Parathyroid adenoma (tissue), 2 donors: ENCODE results near the gene ANGPTL8.

Source experiments
- H2AFZ ChIP-seq: fragments of 300-600 bp; sonication (generic); one replicate; pipeline ENCODE4 v1.7.0; 2017; ENCODE audit warnings: antibody characterized with exemption, mild to moderate bottlenecking
- H3K27ac ChIP-seq: fragments of 300-600 bp; sonication (generic); one replicate; pipeline ENCODE4 v1.7.0; 2017
- H3K27me3 ChIP-seq: fragments of 300-600 bp; sonication (generic); one replicate; pipeline ENCODE4 v1.7.0; 2017; ENCODE audit warnings: low read length; ENCODE audit not compliant: control insufficient read depth, insufficient read depth
- H3K36me3 ChIP-seq: fragments of 300-600 bp; sonication (generic); one replicate; pipeline ENCODE4 v1.7.0; 2017; ENCODE audit warnings: low read length; ENCODE audit not compliant: control insufficient read depth, insufficient read depth
- H3K4me1 ChIP-seq: fragments of 300-600 bp; sonication (generic); one replicate; pipeline ENCODE4 v1.7.0; 2017; ENCODE audit warnings: control low read depth
- H3K4me2 ChIP-seq: fragments of 300-600 bp; sonication (generic); one replicate; pipeline ENCODE4 v1.7.0; 2017; ENCODE audit warnings: low read length
- H3K4me3 ChIP-seq: fragments of 300-600 bp; sonication (generic); one replicate; pipeline ENCODE4 v1.7.0; 2017; ENCODE audit warnings: low read depth, low read length
- H3K79me2 ChIP-seq: fragments of 300-600 bp; sonication (generic); one replicate; pipeline ENCODE4 v1.7.0; 2017; ENCODE audit warnings: control low read depth
- H3K9ac ChIP-seq: fragments of 300-600 bp; sonication (generic); one replicate; pipeline ENCODE4 v1.7.0; 2017; ENCODE audit warnings: mild to moderate bottlenecking
- H3K9me3 ChIP-seq: fragments of 300-600 bp; sonication (generic); one replicate; pipeline ENCODE4 v1.7.0; 2017; ENCODE audit warnings: low read length; ENCODE audit not compliant: control insufficient read depth
- TF ChIP-seq, protein P1 (sequence below): fragments of 300-600 bp; sonication (generic); IDR thresholded peaks from one replicate; pipeline ENCODE4 v1.7.0; 2017; ENCODE audit warnings: antibody characterized with exemption, mild to moderate bottlenecking
- donor health status: primary hyperparathyroidism.

Gene ANGPTL8

DNA sequence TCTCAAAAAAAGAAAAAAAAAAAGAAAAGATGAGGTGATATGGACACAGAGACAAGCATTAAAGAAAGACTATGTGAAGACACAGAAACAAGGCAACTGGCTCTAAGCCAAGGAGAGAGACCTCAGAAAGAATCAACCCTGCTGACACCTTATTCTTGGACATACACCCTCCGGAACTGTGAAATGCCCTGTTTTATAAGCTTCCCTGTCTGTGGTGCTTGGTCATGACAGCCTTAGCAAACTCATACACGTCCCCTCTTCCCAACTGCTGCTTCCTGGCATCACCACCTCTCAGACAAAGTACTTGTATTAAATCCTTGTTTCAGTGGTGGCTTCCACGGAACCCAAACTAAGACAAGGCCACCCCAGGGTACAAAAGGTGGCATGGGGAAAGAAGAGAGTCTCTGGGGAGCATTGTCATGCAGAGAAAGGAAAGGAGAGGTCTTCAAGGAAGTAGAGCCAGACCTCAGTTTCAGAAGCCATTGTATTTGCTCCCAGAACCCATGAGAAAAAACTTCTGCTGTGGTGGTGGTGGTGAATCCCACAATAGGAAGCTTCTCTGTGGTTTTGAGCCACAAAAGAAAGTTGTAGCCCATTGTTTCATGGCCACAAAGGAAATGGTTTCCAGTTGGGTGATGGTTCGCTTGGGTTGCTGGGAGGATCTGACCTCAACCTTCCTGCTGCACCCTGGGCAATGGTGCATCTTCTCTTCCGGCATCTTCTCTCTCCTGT, 40.3 kb downstream of the ANGPTL8 start:
- no peaks in the 10 kb centered on the region for H3K4me1 ChIP-seq
- no peak overlapping the region for H3K27ac ChIP-seq
- no peaks in the 10 kb centered on the region for H3K36me3 ChIP-seq
- H3K9ac ChIP-seq: no peak overlapping the region
- H3K4me3 ChIP-seq: no peak overlapping the region
- no peaks in the 10 kb centered on the region for H3K79me2 ChIP-seq
- H3K9me3 ChIP-seq: no peaks in the 10 kb centered on the region
- H3K4me2 ChIP-seq: no peak overlapping the region
- no peaks in the 10 kb centered on the region for H3K27me3 ChIP-seq
- no peak overlapping the region for H2AFZ ChIP-seq
- TF ChIP-seq, protein P1, sequence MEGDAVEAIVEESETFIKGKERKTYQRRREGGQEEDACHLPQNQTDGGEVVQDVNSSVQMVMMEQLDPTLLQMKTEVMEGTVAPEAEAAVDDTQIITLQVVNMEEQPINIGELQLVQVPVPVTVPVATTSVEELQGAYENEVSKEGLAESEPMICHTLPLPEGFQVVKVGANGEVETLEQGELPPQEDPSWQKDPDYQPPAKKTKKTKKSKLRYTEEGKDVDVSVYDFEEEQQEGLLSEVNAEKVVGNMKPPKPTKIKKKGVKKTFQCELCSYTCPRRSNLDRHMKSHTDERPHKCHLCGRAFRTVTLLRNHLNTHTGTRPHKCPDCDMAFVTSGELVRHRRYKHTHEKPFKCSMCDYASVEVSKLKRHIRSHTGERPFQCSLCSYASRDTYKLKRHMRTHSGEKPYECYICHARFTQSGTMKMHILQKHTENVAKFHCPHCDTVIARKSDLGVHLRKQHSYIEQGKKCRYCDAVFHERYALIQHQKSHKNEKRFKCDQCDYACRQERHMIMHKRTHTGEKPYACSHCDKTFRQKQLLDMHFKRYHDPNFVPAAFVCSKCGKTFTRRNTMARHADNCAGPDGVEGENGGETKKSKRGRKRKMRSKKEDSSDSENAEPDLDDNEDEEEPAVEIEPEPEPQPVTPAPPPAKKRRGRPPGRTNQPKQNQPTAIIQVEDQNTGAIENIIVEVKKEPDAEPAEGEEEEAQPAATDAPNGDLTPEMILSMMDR: no peak

- no peak overlapping the region for H3K4me2 ChIP-seq
- H2AFZ ChIP-seq: no peak overlapping the region
- no peaks in the 10 kb centered on the region for H3K36me3 ChIP-seq
- no peak overlapping the region for H3K4me3 ChIP-seq
- H3K79me2 ChIP-seq: no peaks in the 10 kb centered on the region
- no peaks in the 10 kb centered on the region for H3K9me3 ChIP-seq
- no peak overlapping the region for H3K9ac ChIP-seq
- TF ChIP-seq, protein P1: no peak
- no peaks in the 10 kb centered on the region for H3K4me1 ChIP-seq
- H3K27me3 ChIP-seq: no peaks in the 10 kb centered on the region
- H3K27ac ChIP-seq: no peak overlapping the region
Measured at GRCh38 chr19:11281356-11282049, 42.1 kb downstream of the ANGPTL8 start.

GRCh38 chr19:11284515-11284914, 45.1 kb downstream of the ANGPTL8 start:
- Histone ChIP-seq H3K27me3 (no peaks in the 10 kb centered on the region), H3K79me2 (no peaks in the 10 kb centered on the region), H3K36me3 (no peaks in the 10 kb centered on the region), H3K4me3 (no peak overlapping the region), H3K9me3 (no peaks in the 10 kb centered on the region), H2AFZ (peak overlapping the region; percentile 8), H3K4me1 (no peaks in the 10 kb centered on the region), H3K4me2 (no peak overlapping the region), H3K9ac (no peak overlapping the region), H3K27ac (no peak overlapping the region)
- TF ChIP-seq, protein P1: no peak

- Histone ChIP-seq H3K27me3 (no peaks in the 10 kb centered on the region), H3K9me3 (no peaks in the 10 kb centered on the region), H3K4me2 (no peak overlapping the region), H3K9ac (no peak overlapping the region), H3K4me3 (no peak overlapping the region), H2AFZ (no peak overlapping the region), H3K79me2 (no peaks in the 10 kb centered on the region), H3K4me1 (no peaks in the 10 kb centered on the region), H3K27ac (no peak overlapping the region), H3K36me3 (no peaks in the 10 kb centered on the region)
- TF ChIP-seq, protein P1: no peak
Measured at GRCh38 chr19:11286312-11286974, 47.0 kb downstream of the ANGPTL8 start.
